Panc1 (cell line): ENCODE results near the gene IRF7. TPM values are rescaled to one million over a fixed set of nuclear protein-coding genes. Genes with fewer than 3 reads are reported as not detected.

Experiments
- ATAC-seq: fragments of 200-7000 bp; cut with Tn5 transposase; 2 replicates; pipeline ENCODE4 v1.9.1; 2020; ENCODE audit warnings: mild to moderate bottlenecking, moderate library complexity
- BruUV-seq: library from RNA; stranded (reverse); fragments of 400-500 nt; replicated peaks from 2 replicates; lab custom pipeline; 2021; lab: Mats Ljungman, UMichigan
- CTCF ChIA-PET: fragments of 300-600 bp; sonication (Branson Sonifier 250); formaldehyde crosslinking; loops from one replicate; lab custom pipeline; 2022; ENCODE audit warnings: antibody characterized with exemption; lab: Charles Lee
- POLR2A ChIA-PET: fragments of 300-600 bp; sonication (Branson Sonifier 250); formaldehyde crosslinking; loops from one replicate; lab custom pipeline; 2022; ENCODE audit warnings: antibody characterized with exemption; lab: Charles Lee
- DNase-seq: peaks from one replicate; pipeline ENCODE4 v3.0.0-alpha.2; 2010; ENCODE audit warnings: low read depth, low spot score
- H3K27ac ChIP-seq: 2 replicates; pipeline ENCODE4 v1.5.1; 2011; ENCODE audit warnings: mild to moderate bottlenecking, low read length, inconsistent platforms
- H3K27me3 ChIP-seq: fragments of 200-500 bp; sonication (Bioruptor generic); 2 replicates; pipeline ENCODE4 v1.6.0; 2014; ENCODE audit warnings: low read length, inconsistent platforms; ENCODE audit not compliant: control insufficient read depth, insufficient read depth
- H3K36me3 ChIP-seq: fragments of 200-500 bp; sonication (Bioruptor generic); 2 replicates; pipeline ENCODE4 v1.5.1; 2014; ENCODE audit warnings: inconsistent platforms, mild to moderate bottlenecking, low read length, moderate library complexity; ENCODE audit not compliant: control insufficient read depth, insufficient read depth
- H3K4me1 ChIP-seq: 2 replicates; pipeline ENCODE4 v1.5.1; 2011; ENCODE audit warnings: inconsistent platforms, mild to moderate bottlenecking, low read length, moderate library complexity; ENCODE audit not compliant: control insufficient read depth, insufficient read depth
- H3K4me3 ChIP-seq, 2 experiments: 2 replicates each; pipeline ENCODE4 v1.5.1; 2011 to 2012; ENCODE audit warnings: low read depth in 2 of 2, low read length in 2 of 2, mild to moderate bottlenecking in 2 of 2, inconsistent platforms in 1 of 2, moderate library complexity in 1 of 2
- H3K9me3 ChIP-seq: fragments of 200-500 bp; sonication (Bioruptor generic); 2 replicates; pipeline ENCODE4 v1.5.1; 2014; ENCODE audit warnings: low read depth, mild to moderate bottlenecking, inconsistent platforms, low read length, moderate library complexity; ENCODE audit not compliant: control insufficient read depth, insufficient read depth
- POLR2AphosphoS5 ChIP-seq: IDR thresholded peaks from 2 replicates; pipeline ENCODE4 v1.6.1; 2012; ENCODE audit warnings: mild to moderate bottlenecking, low read depth, low read length, moderate library complexity
- SIN3A ChIP-seq: IDR thresholded peaks from 2 replicates; pipeline ENCODE4 v1.6.1; 2012; ENCODE audit warnings: low read depth, mild to moderate bottlenecking, low read length, moderate library complexity, borderline replicate concordance; ENCODE audit not compliant: insufficient read depth
- TCF7L2 ChIP-seq: IDR thresholded peaks from 2 replicates; pipeline ENCODE4 v1.6.1; 2011; ENCODE audit warnings: mild to moderate bottlenecking, low read depth, low read length, inconsistent platforms
- in situ Hi-C: cut with HindIII; loops from 2 replicates; pipeline ENCODE4 v1.10.0; 2016; ENCODE audit warnings: low sequenced_read_pairs, low pct_unique_long_range_greater_than_20kb
- intact Hi-C: fragments of 100-400 bp; cut with micrococcal nuclease; formaldehyde crosslinking; loops from one replicate; pipeline ENCODE4 v1.10.0; 2022; ENCODE audit not compliant: unreplicated experiment
- total RNA-seq: library from RNA; stranded (reverse); gene quantifications from one replicate; pipeline ENCODE4 v1.2.1, GENCODE V29; 2021; ENCODE audit not compliant: unreplicated experiment
- TF ChIP-seq, protein P1 (sequence below): fragments of 450-650 bp; IDR thresholded peaks from 2 replicates; pipeline ENCODE4 v1.5.1; 2017; ENCODE audit warnings: mild to moderate bottlenecking
- TF ChIP-seq, protein P2 (sequence below), 2 experiments: IDR thresholded peaks; 2 replicates each; pipeline ENCODE4 v1.6.1; 2011 to 2012; ENCODE audit warnings: low read depth in 2 of 2, control low read depth in 1 of 2, low read length in 1 of 2, mild to moderate bottlenecking in 1 of 2, moderate library complexity in 1 of 2; ENCODE audit not compliant: insufficient read depth in 1 of 2

The IRF7 gene
- total RNA-seq, 1 experiment from 2014 or later, result 23.9 TPM

DNA sequence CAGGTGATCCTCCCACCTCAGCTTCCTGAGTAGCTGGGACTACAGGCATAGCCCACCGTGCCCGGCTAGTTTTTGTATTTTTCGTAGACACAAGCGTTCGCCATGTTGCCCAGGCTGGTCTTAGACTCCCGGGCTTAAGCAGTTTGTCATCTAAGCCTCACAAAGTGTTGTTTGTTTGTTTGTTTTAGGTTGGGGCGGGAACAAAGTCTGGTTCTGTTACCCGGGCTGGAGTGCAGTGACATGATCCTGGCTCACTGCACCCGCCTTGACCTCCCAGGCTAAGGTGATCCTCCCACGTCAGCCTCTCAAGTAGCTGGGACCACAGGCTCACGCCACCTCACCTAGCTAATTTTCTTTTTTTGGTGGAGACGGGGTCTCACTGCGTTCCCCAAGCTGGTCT lies 12.6 kb downstream of the IRF7 start:
- in situ Hi-C loops, result no loop called here
- Histone ChIP-seq H3K36me3 (peaks cover 13% of the 10 kb centered on the region), H3K27ac (no peak overlapping the region), H3K27me3 (no peaks in the 10 kb centered on the region), H3K4me3 (no peak overlapping the region), H3K9me3 (no peaks in the 10 kb centered on the region), H3K4me1 (no peaks in the 10 kb centered on the region)
- ChIA-PET POLR2A (no interaction called here), CTCF (interaction anchor here (0.7 kb wide), 1 partner anchor 73 kb away, joined by 3 read pairs; no protein-coding TSS in a partner anchor)
- TF ChIP-seq TCF7L2 (no peak), SIN3A (no peak), POLR2AphosphoS5 (no peak)
- TF ChIP-seq, protein P1, sequence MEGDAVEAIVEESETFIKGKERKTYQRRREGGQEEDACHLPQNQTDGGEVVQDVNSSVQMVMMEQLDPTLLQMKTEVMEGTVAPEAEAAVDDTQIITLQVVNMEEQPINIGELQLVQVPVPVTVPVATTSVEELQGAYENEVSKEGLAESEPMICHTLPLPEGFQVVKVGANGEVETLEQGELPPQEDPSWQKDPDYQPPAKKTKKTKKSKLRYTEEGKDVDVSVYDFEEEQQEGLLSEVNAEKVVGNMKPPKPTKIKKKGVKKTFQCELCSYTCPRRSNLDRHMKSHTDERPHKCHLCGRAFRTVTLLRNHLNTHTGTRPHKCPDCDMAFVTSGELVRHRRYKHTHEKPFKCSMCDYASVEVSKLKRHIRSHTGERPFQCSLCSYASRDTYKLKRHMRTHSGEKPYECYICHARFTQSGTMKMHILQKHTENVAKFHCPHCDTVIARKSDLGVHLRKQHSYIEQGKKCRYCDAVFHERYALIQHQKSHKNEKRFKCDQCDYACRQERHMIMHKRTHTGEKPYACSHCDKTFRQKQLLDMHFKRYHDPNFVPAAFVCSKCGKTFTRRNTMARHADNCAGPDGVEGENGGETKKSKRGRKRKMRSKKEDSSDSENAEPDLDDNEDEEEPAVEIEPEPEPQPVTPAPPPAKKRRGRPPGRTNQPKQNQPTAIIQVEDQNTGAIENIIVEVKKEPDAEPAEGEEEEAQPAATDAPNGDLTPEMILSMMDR, result no peak
- TF ChIP-seq, protein P2, sequence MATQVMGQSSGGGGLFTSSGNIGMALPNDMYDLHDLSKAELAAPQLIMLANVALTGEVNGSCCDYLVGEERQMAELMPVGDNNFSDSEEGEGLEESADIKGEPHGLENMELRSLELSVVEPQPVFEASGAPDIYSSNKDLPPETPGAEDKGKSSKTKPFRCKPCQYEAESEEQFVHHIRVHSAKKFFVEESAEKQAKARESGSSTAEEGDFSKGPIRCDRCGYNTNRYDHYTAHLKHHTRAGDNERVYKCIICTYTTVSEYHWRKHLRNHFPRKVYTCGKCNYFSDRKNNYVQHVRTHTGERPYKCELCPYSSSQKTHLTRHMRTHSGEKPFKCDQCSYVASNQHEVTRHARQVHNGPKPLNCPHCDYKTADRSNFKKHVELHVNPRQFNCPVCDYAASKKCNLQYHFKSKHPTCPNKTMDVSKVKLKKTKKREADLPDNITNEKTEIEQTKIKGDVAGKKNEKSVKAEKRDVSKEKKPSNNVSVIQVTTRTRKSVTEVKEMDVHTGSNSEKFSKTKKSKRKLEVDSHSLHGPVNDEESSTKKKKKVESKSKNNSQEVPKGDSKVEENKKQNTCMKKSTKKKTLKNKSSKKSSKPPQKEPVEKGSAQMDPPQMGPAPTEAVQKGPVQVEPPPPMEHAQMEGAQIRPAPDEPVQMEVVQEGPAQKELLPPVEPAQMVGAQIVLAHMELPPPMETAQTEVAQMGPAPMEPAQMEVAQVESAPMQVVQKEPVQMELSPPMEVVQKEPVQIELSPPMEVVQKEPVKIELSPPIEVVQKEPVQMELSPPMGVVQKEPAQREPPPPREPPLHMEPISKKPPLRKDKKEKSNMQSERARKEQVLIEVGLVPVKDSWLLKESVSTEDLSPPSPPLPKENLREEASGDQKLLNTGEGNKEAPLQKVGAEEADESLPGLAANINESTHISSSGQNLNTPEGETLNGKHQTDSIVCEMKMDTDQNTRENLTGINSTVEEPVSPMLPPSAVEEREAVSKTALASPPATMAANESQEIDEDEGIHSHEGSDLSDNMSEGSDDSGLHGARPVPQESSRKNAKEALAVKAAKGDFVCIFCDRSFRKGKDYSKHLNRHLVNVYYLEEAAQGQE (IDR thresholded peaks at IDR 0.05; ENCODE audit: insufficient read depth in 1 of 2, low read depth in 2 of 2, low read length in 1 of 2), result no peak
- DNase-seq (no peak), ATAC-seq (no peak)
- no TSS peak for BruUV-seq
- intact Hi-C loops, result no loop called here

DNA sequence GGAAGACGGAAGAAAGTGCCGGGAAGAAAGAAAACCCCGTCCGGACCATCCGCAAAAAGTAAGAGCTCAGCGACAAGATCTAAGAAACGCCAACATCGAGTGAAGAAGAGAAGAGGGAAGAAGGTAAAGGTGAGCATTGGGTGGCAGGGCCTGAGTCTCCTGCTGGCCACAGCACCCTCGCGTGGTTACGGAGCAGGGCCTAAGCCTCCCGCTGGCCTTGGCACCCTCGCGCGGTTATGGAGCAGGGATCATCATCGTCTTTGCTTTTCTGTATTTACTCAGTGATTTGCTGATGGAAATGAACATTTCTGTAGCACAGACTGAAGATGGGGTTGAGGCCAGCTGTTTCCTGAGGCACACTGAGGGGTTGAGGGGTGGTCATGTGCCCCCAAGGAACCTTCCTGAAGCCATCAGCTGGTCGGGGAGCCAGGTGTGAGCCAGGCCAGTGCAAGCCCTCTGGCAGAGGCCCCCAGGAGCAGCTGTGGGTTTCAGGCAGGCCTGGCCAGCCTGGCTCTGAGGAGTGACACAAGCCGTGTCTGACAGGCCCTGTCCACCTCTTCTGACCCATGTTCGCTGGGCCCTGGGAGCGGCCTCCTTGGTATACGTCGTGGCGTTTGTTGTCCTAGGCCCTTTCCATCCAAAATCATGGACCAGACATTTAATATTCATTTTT lies 14.0 kb downstream of the IRF7 start:
- intact Hi-C loops (no loop called here), in situ Hi-C loops (no loop called here)
- Histone ChIP-seq H3K4me3 (no peak overlapping the region), H3K9me3 (no peaks in the 10 kb centered on the region), H3K36me3 (peaks cover 7% of the 10 kb centered on the region), H3K27me3 (no peaks in the 10 kb centered on the region), H3K27ac (no peak overlapping the region), H3K4me1 (no peaks in the 10 kb centered on the region)
- ATAC-seq (no peak), DNase-seq (no peak)
- TF ChIP-seq, protein P2 (IDR thresholded peaks at IDR 0.05; ENCODE audit: insufficient read depth in 1 of 2, low read depth in 2 of 2, low read length in 1 of 2), result no peak
- TF ChIP-seq TCF7L2 (no peak), SIN3A (no peak), POLR2AphosphoS5 (no peak)
- TF ChIP-seq, protein P1, result no peak
- ChIA-PET CTCF (interaction anchor here (0.6 kb wide), 1 partner anchor 123 kb away, joined by 3 read pairs; no protein-coding TSS in a partner anchor), POLR2A (no interaction called here)
- TSS peak; percentile 61 for BruUV-seq
